ENCODE measurements around the gene DCAF17. TPM values are rescaled to one million over a fixed set of nuclear protein-coding genes. Genes with fewer than 3 reads are reported as not detected.
"Not testable (repeated sequence)": the region's sequence is repeated elsewhere in the genome, so short reads cannot be mapped to it uniquely, and the experiment has no call there.

DCAF17 gene
- total RNA-seq, 1 donor from 2014 or later, result 25.2 TPM

GRCh38 chr2:171530378-171530777 is 96.4 kb downstream of the DCAF17 start:
- Histone ChIP-seq H3K4me1 (ENCODE audit: insufficient read depth, low read length) (peaks cover 19% of the 10 kb centered on the region), H3K27ac (ENCODE audit: low read depth, low read length) (no peak overlapping the region), H3K27me3 (ENCODE audit: insufficient read depth, low read length) (no peaks in the 10 kb centered on the region), H3K9me3 (ENCODE audit: insufficient read depth, low read depth, low read length) (no peaks in the 10 kb centered on the region), H3K79me2 (ENCODE audit: insufficient read depth, low read length) (peaks cover 44% of the 10 kb centered on the region), H3K4me2 (ENCODE audit: low read length) (no peak overlapping the region), H4K20me1 (ENCODE audit: insufficient read depth, low read length) (peaks cover 9% of the 10 kb centered on the region), H3K36me3 (ENCODE audit: insufficient read depth, low read length) (no peaks in the 10 kb centered on the region), H2AFZ (ENCODE audit: low read depth, low read length) (no peak overlapping the region), H3K9ac (ENCODE audit: low read length) (no peak overlapping the region), H3K4me3 (ENCODE audit: insufficient read depth, low read depth, low read length) (no peak overlapping the region)
- Mint-ChIP-seq H3K27ac (ENCODE audit: unreplicated experiment) (no peak overlapping the region), H3K9me3 (ENCODE audit: unreplicated experiment) (no peaks in the 10 kb centered on the region), H3K4me3 (ENCODE audit: unreplicated experiment) (no peak overlapping the region), H3K36me3 (ENCODE audit: low read depth, unreplicated experiment) (peaks cover 1% of the 10 kb centered on the region), H3K4me1 (ENCODE audit: low read depth, unreplicated experiment) (peaks cover 15% of the 10 kb centered on the region), H3K27me3 (ENCODE audit: low read depth, unreplicated experiment) (no peaks in the 10 kb centered on the region)
- no peak for FAIRE-seq
- no peak for DNase-seq (ENCODE audit: low read depth)
- TF ChIP-seq, protein P1, sequence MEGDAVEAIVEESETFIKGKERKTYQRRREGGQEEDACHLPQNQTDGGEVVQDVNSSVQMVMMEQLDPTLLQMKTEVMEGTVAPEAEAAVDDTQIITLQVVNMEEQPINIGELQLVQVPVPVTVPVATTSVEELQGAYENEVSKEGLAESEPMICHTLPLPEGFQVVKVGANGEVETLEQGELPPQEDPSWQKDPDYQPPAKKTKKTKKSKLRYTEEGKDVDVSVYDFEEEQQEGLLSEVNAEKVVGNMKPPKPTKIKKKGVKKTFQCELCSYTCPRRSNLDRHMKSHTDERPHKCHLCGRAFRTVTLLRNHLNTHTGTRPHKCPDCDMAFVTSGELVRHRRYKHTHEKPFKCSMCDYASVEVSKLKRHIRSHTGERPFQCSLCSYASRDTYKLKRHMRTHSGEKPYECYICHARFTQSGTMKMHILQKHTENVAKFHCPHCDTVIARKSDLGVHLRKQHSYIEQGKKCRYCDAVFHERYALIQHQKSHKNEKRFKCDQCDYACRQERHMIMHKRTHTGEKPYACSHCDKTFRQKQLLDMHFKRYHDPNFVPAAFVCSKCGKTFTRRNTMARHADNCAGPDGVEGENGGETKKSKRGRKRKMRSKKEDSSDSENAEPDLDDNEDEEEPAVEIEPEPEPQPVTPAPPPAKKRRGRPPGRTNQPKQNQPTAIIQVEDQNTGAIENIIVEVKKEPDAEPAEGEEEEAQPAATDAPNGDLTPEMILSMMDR (IDR thresholded peaks at IDR 0.05; ENCODE audit: insufficient read depth, low read depth, low read length), result no peak
- no peak for TF ChIP-seq EZH2 (IDR thresholded peaks at IDR 0.05; ENCODE audit: insufficient read depth, low read length)

DNA sequence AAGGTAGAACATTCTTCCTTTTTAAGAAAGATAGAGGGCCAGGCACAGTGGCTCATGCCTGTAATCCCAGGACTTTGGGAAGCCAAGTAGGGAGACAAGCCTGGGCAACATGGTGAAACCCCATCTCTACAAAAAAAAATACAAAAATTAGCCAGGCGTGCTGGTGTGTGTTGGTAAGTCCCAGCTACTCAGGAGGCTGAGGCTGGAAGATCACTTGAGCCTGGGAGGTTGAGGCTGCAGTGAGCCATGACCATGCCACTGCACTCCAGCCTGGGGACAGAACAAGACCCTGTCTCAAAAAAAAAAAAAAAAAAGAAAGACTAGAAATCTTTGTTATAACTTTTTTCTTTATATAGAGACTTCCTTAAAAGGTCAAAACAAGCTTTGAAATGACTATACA is 96.8 kb downstream of the DCAF17 start:
- Mint-ChIP-seq H3K4me1 (ENCODE audit: low read depth, unreplicated experiment) (peaks cover 15% of the 10 kb centered on the region), H3K27ac (ENCODE audit: unreplicated experiment) (peak overlapping the region; percentile 69)
- H3K36me3 ChIP-seq (ENCODE audit: insufficient read depth, low read length); DNase-seq (ENCODE audit: low read depth); H3K27me3 Mint-ChIP-seq (ENCODE audit: low read depth, unreplicated experiment); H2AFZ ChIP-seq (ENCODE audit: low read depth, low read length); H4K20me1 ChIP-seq (ENCODE audit: insufficient read depth, low read length); H3K9me3 ChIP-seq (ENCODE audit: insufficient read depth, low read depth, low read length); H3K36me3 Mint-ChIP-seq (ENCODE audit: low read depth, unreplicated experiment); H3K27me3 ChIP-seq (ENCODE audit: insufficient read depth, low read length); H3K4me3 Mint-ChIP-seq (ENCODE audit: unreplicated experiment); H3K9me3 Mint-ChIP-seq (ENCODE audit: unreplicated experiment); FAIRE-seq: not testable (repeated sequence)
- H3K9ac ChIP-seq (ENCODE audit: low read length), result peak overlapping the region; percentile 56
- peak overlapping the region; percentile 40 for H3K4me3 ChIP-seq (ENCODE audit: insufficient read depth, low read depth, low read length)
- peak overlapping the region; percentile 80 for H3K4me2 ChIP-seq (ENCODE audit: low read length)
- peak overlapping the region; percentile 70 for H3K27ac ChIP-seq (ENCODE audit: low read depth, low read length)
- peaks cover 19% of the 10 kb centered on the region for H3K4me1 ChIP-seq (ENCODE audit: insufficient read depth, low read length)
- H3K79me2 ChIP-seq (ENCODE audit: insufficient read depth, low read length), result peaks cover 41% of the 10 kb centered on the region

GRCh38 chr2:171531291-171531690 is 97.3 kb downstream of the DCAF17 start:
- Histone ChIP-seq H3K79me2 (ENCODE audit: insufficient read depth, low read length) (peaks cover 41% of the 10 kb centered on the region), H3K4me2 (ENCODE audit: low read length) (peak overlapping the region; percentile 80), H4K20me1 (ENCODE audit: insufficient read depth, low read length) (peaks cover 9% of the 10 kb centered on the region), H3K27ac (ENCODE audit: low read depth, low read length) (peak overlapping the region; percentile 70), H3K27me3 (ENCODE audit: insufficient read depth, low read length) (no peaks in the 10 kb centered on the region), H3K4me1 (ENCODE audit: insufficient read depth, low read length) (peaks cover 19% of the 10 kb centered on the region), H3K9ac (ENCODE audit: low read length) (peak overlapping the region; percentile 56), H3K36me3 (ENCODE audit: insufficient read depth, low read length) (no peaks in the 10 kb centered on the region), H3K4me3 (ENCODE audit: insufficient read depth, low read depth, low read length) (peak overlapping the region; percentile 40), H3K9me3 (ENCODE audit: insufficient read depth, low read depth, low read length) (no peaks in the 10 kb centered on the region), H2AFZ (ENCODE audit: low read depth, low read length) (no peak overlapping the region)
- H3K4me3 Mint-ChIP-seq (ENCODE audit: unreplicated experiment), result no peak overlapping the region
- TF ChIP-seq, protein P1 (IDR thresholded peaks at IDR 0.05; ENCODE audit: insufficient read depth, low read depth, low read length), result no peak
- TF ChIP-seq EZH2 (IDR thresholded peaks at IDR 0.05; ENCODE audit: insufficient read depth, low read length), result no peak
- FAIRE-seq (no peak), DNase-seq (ENCODE audit: low read depth) (peak; percentile 69)
- no peaks in the 10 kb centered on the region for H3K9me3 Mint-ChIP-seq (ENCODE audit: unreplicated experiment)
- peak overlapping the region; percentile 69 for H3K27ac Mint-ChIP-seq (ENCODE audit: unreplicated experiment)
- H3K36me3 Mint-ChIP-seq (ENCODE audit: low read depth, unreplicated experiment), result peaks cover 2% of the 10 kb centered on the region
- H3K4me1 Mint-ChIP-seq (ENCODE audit: low read depth, unreplicated experiment), result peaks cover 15% of the 10 kb centered on the region
- H3K27me3 Mint-ChIP-seq (ENCODE audit: low read depth, unreplicated experiment), result no peaks in the 10 kb centered on the region
